Large intestine (tissue), 3 donors: ENCODE results near the gene MROH2A. TPM values are rescaled to one million over a fixed set of nuclear protein-coding genes. Genes with fewer than 3 reads are reported as not detected.

Experiments
- DNase-seq, 2 donors: peaks; one replicate each; pipeline versions ENCODE4 v3.0.0 to v3.0.0-alpha.2; 2013
- H3K27ac ChIP-seq: one replicate; pipeline ENCODE4 v1.5.1; 2013; ENCODE audit warnings: low read length
- H3K27me3 ChIP-seq: 2 replicates; pipeline ENCODE4 v1.6.1; 2013; ENCODE audit warnings: low read length; ENCODE audit not compliant: control insufficient read depth, insufficient read depth
- H3K36me3 ChIP-seq: 2 replicates; pipeline ENCODE4 v1.6.1; 2013; ENCODE audit warnings: low read length; ENCODE audit not compliant: control insufficient read depth, insufficient read depth
- H3K4me1 ChIP-seq: one replicate; pipeline ENCODE4 v1.6.1; 2013; ENCODE audit warnings: low read length; ENCODE audit not compliant: control insufficient read depth, insufficient read depth
- H3K4me3 ChIP-seq: one replicate; pipeline ENCODE4 v1.5.1; 2013; ENCODE audit warnings: low read length
- H3K9me3 ChIP-seq: one replicate; pipeline ENCODE4 v1.6.1; 2013; ENCODE audit warnings: mild to moderate bottlenecking, low read depth, low read length, moderate library complexity; ENCODE audit not compliant: control insufficient read depth
- whole genome bisulfite sequencing: methylation state at CpG from one replicate; pipeline ENCODE4 v1.1.5; 2013; ENCODE audit warnings: low lambda C conversion rate; ENCODE audit not compliant: insufficient coverage; 5-methylcytosine and 5-hydroxymethylcytosine counted together
- polyA plus RNA-seq: library from polyadenylated mRNA; unstranded; fragments of 120-200 nt; gene quantifications from one replicate; pipeline ENCODE4 v1.2.1, GENCODE V29; 2013

MROH2A gene
- polyA plus RNA-seq, 1 donor = 0.16 TPM

DNA sequence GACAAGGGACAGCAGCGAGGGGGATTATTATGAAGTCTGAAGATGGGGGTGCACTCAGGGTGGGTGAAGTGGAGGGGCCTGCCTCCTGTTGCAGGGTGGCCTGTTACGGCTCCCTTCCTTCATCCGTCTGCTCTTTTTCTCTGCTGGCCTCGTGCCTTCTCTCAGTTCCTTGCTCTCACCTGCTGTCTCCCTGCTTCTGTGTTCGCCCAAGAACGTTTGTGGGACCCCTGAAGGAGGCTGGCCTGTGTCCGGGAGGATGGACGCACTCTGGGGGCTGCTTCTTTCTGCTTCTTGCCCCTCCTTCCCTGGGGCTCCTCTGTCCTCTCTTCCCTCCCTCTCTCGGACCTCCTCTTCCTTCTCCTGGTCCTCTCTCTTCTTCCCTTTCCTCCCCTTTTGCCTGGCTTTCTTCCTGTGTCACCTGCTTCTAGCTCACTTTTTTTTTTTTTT is 13.8 kb downstream of the MROH2A start:
- no peak overlapping the region for H3K4me3 ChIP-seq
- H3K9me3 ChIP-seq = no peaks in the 10 kb centered on the region
- WGBS = 88% methylated on average over 1 of the region's 9 CpGs
- no peaks in the 10 kb centered on the region for H3K36me3 ChIP-seq
- no peaks in the 10 kb centered on the region for H3K27me3 ChIP-seq
- DNase-seq = no peak
- peaks cover 14% of the 10 kb centered on the region for H3K4me1 ChIP-seq
- H3K27ac ChIP-seq = no peak overlapping the region

GRCh38 chr2:233792720-233793119 is 14.6 kb downstream of the MROH2A start:
- Histone ChIP-seq H3K27me3 (no peaks in the 10 kb centered on the region), H3K9me3 (no peaks in the 10 kb centered on the region), H3K27ac (no peak overlapping the region), H3K4me3 (no peak overlapping the region), H3K36me3 (no peaks in the 10 kb centered on the region), H3K4me1 (peaks cover 14% of the 10 kb centered on the region)
- no peak for DNase-seq
- WGBS = no CpG with 5 or more reads among the region's 7 CpGs

- Histone ChIP-seq H3K9me3 (no peaks in the 10 kb centered on the region), H3K4me1 (peaks cover 14% of the 10 kb centered on the region), H3K36me3 (no peaks in the 10 kb centered on the region), H3K27me3 (no peaks in the 10 kb centered on the region), H3K4me3 (no peak overlapping the region), H3K27ac (peak overlapping the region; percentile 11)
- peak; percentile 55 to 83 for DNase-seq
- no CpG with 5 or more reads among the region's 18 CpGs for WGBS
These were observed 15.5 kb downstream of the MROH2A start for GRCh38 chr2:233793465-233794127.

- Histone ChIP-seq H3K27ac (peak overlapping the region; percentile 11), H3K36me3 (no peaks in the 10 kb centered on the region), H3K4me3 (no peak overlapping the region), H3K4me1 (peaks cover 14% of the 10 kb centered on the region), H3K27me3 (no peaks in the 10 kb centered on the region), H3K9me3 (no peaks in the 10 kb centered on the region)
- WGBS = no CpG with 5 or more reads among the region's 17 CpGs
- DNase-seq = peak in 1 of 2 donors; percentile 52
These were observed 16.1 kb downstream of the MROH2A start for GRCh38 chr2:233794128-233794658.

GRCh38 chr2:233795735-233796171 is 17.6 kb downstream of the MROH2A start:
- DNase-seq = no peak
- peaks cover 14% of the 10 kb centered on the region for H3K4me1 ChIP-seq

DNA sequence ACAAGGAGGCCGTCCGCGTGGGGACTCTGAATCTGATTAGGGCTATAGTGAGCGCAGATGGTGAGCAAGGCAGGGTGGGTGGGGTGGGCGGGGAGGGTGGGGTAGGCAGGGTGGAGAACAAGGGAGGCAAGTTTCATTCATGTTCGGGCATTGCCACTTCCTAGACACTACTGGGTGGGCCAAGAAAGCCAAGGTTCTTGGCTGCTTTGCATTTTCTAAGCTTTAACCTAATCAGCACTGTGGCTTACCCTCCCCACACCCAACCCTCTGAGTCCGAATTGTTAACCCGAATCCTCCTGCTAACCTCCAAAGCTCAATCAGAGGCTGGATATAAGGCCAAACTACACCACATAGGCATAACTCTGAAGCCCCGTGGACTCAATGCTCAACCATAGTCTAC is 18.1 kb downstream of the MROH2A start:
- Histone ChIP-seq H3K27ac (no peak overlapping the region), H3K27me3 (no peaks in the 10 kb centered on the region), H3K4me3 (no peak overlapping the region), H3K36me3 (no peaks in the 10 kb centered on the region), H3K4me1 (peaks cover 14% of the 10 kb centered on the region), H3K9me3 (no peaks in the 10 kb centered on the region)
- no CpG with 5 or more reads among the region's 9 CpGs for WGBS
- DNase-seq = no peak

More at GRCh38 chr2:233795735-233796171, 17.6 kb downstream of the MROH2A start:
- Histone ChIP-seq H3K27me3 (no peaks in the 10 kb centered on the region), H3K4me3 (no peak overlapping the region), H3K27ac (no peak overlapping the region), H3K9me3 (no peaks in the 10 kb centered on the region), H3K36me3 (no peaks in the 10 kb centered on the region)
- no CpG with 5 or more reads among the region's 13 CpGs for whole genome bisulfite sequencing

- no peaks in the 10 kb centered on the region for H3K36me3 ChIP-seq
- no peak overlapping the region for H3K4me3 ChIP-seq
- no peaks in the 10 kb centered on the region for H3K27me3 ChIP-seq
- no peak for DNase-seq
- no peaks in the 10 kb centered on the region for H3K9me3 ChIP-seq
- H3K4me1 ChIP-seq = peaks cover 11% of the 10 kb centered on the region
- no peak overlapping the region for H3K27ac ChIP-seq
- WGBS = 70% methylated on average over 2 of the region's 14 CpGs
These were observed 20.4 kb downstream of the MROH2A start for GRCh38 chr2:233798335-233799086.

DNA sequence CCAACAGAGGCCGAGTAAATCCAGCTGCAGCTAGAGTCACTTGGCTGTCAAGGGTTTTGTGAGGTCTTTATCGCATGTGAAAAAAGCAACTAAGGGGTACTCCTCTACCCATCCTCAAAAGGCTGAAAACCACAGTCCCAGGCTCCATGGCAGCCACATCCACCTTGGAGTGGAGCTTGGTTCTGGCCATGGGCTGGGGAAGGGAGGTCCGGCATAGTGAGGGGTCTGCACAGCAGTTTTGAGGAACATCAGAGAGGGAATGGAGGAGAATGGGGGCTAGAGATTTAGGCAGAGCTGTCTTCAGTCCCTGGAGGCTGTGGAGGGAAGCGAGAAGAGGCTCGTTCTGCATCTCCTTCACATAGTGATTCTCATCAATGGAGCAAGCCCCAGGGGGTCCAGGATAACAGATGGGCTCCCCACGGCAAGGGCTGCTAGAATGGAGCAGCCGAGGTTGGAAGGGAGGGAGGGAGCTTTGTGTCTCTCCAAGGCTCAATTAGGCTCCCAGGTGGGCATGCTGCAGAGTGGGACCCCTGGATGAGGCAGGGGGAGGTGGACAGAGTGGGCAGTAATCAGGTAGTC is 21.0 kb downstream of the MROH2A start:
- no peak overlapping the region for H3K27ac ChIP-seq
- H3K27me3 ChIP-seq = no peaks in the 10 kb centered on the region
- no CpG with 5 or more reads among the region's 7 CpGs for WGBS
- no peak for DNase-seq
- H3K9me3 ChIP-seq = no peaks in the 10 kb centered on the region
- H3K4me3 ChIP-seq = no peak overlapping the region
- H3K4me1 ChIP-seq = peaks cover 4% of the 10 kb centered on the region
- no peaks in the 10 kb centered on the region for H3K36me3 ChIP-seq

DNA sequence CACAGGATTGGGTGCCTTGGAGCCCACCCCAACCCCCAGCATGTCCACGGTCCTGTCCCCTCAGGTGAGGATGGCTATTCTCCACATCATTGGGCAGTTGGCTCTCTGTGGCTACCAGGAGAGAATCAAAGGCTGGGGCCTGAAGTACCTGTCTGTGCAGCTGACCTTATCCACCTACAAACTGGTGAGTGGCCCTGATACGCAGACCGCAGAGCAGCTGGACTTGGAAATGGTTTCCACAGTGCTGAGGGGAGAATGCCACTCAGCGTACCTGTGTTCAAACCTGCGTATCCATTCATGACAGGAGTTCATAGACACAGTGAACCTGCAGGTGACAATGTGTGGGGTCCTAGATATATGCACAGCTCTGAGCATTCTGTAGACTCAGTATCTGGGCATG is 21.6 kb downstream of the MROH2A start:
- H3K4me1 ChIP-seq = no peaks in the 10 kb centered on the region
- H3K9me3 ChIP-seq = no peaks in the 10 kb centered on the region
- no peak overlapping the region for H3K4me3 ChIP-seq
- DNase-seq = no peak
- no peak overlapping the region for H3K27ac ChIP-seq
- H3K36me3 ChIP-seq = no peaks in the 10 kb centered on the region
- WGBS = no CpG with 5 or more reads among the region's 5 CpGs
- no peaks in the 10 kb centered on the region for H3K27me3 ChIP-seq

GRCh38 chr2:233800208-233800607 is 22.1 kb downstream of the MROH2A start:
- H3K36me3 ChIP-seq = no peaks in the 10 kb centered on the region
- no peaks in the 10 kb centered on the region for H3K9me3 ChIP-seq
- 100% methylated on average over 1 of the region's 7 CpGs for WGBS
- no peak overlapping the region for H3K27ac ChIP-seq
- no peaks in the 10 kb centered on the region for H3K4me1 ChIP-seq
- H3K27me3 ChIP-seq = no peaks in the 10 kb centered on the region
- no peak for DNase-seq
- H3K4me3 ChIP-seq = no peak overlapping the region
